ENCODE data around the gene CACNA1I.
"Not testable (repeated sequence)": the region's sequence is repeated elsewhere in the genome, so short reads cannot be mapped to it uniquely, and the experiment has no call there.

Gene CACNA1I

GRCh38 chr22:39724857-39725256, 154.3 kb downstream of the CACNA1I start:
- DNase-seq: no peak

GRCh38 chr22:39725351-39726035, 154.9 kb downstream of the CACNA1I start:
- DNase-seq: no peak

GRCh38 chr22:39727541-39727940, 157.0 kb downstream of the CACNA1I start:
- DNase-seq: no peak

- DNase-seq: no peak
Observed at GRCh38 chr22:39728236-39728860, 157.8 kb downstream of the CACNA1I start.

GRCh38 chr22:39729141-39729934, 158.8 kb downstream of the CACNA1I start:
- DNase-seq: no peak

- DNase-seq: no peak
Observed at GRCh38 chr22:39731481-39731880, 160.9 kb downstream of the CACNA1I start.

GRCh38 chr22:39731881-39732555, 161.5 kb downstream of the CACNA1I start:
- no peak for DNase-seq

- no peak for DNase-seq
Observed at GRCh38 chr22:39732625-39733024, 162.1 kb downstream of the CACNA1I start.

GRCh38 chr22:39733191-39733590, 162.6 kb downstream of the CACNA1I start:
- DNase-seq: no peak

- not testable (repeated sequence) for DNase-seq
Observed at GRCh38 chr22:39734046-39734445, 163.5 kb downstream of the CACNA1I start.

GRCh38 chr22:39734866-39735265, 164.3 kb downstream of the CACNA1I start:
- DNase-seq: no peak

- DNase-seq: no peak
Observed at GRCh38 chr22:39735776-39736175, 165.2 kb downstream of the CACNA1I start.

GRCh38 chr22:39738746-39739145, 168.2 kb downstream of the CACNA1I start:
- DNase-seq: no peak

Measured in activated gamma-delta T cell treated with Interleukin-2 at 50 U/mL for 16 hours (primary cell).